Thyroid gland (tissue), 4 donors: Measurements from ENCODE around the gene UNC80.

Experiments used
- CTCF ChIP-seq, 6 experiments: fragments of 200-600 bp in 3 of 6; fragments of 450-650 bp in 3 of 6; sonication (generic) in 3 of 6; IDR thresholded peaks; one replicate each; pipeline ENCODE4 v1.5.1; 2016 to 2019; ENCODE audit warnings: antibody characterized with exemption in 6 of 6, mild to moderate bottlenecking in 2 of 6, inconsistent platforms in 1 of 6, moderate library complexity in 1 of 6
- POLR2A ChIP-seq, 2 donors: fragments of 450-650 bp; IDR thresholded peaks; one replicate each; pipeline ENCODE4 v1.6.1; 2017; ENCODE audit warnings: antibody characterized with exemption in 2 of 2, mild to moderate bottlenecking in 2 of 2, moderate library complexity in 1 of 2

GRCh38 chr2:210028178-210028577 lies 256.5 kb downstream of the UNC80 start:
- TF ChIP-seq CTCF (IDR thresholded peaks at IDR 0.05) (no peak), POLR2A (IDR thresholded peaks at IDR 0.05) (no peak)
